ENCODE data around the gene PRRC2B.

GRCh38 chr9:131421691-131422090, 27.8 kb downstream of the PRRC2B start:
- TF ChIP-seq CTCF (IDR thresholded peaks at IDR 0.05): no peak
- TF ChIP-seq POLR2A (IDR thresholded peaks at IDR 0.05): no peak
